H1 (cell line): ENCODE measurements around the gene CEP83.
"Not testable (repeated sequence)": the region's sequence is repeated elsewhere in the genome, so short reads cannot be mapped to it uniquely, and the experiment has no call there.

Source experiments
- CTCF ChIP-seq, 3 experiments: IDR thresholded peaks; 1 replicate in 2 of 3; 2 replicates in 1 of 3; pipeline versions ENCODE4 v1.5.1 to v1.6.1; 2011; ENCODE audit warnings: low read length in 3 of 3, mild to moderate bottlenecking in 3 of 3, inconsistent platforms in 2 of 3, low read depth in 1 of 3, moderate library complexity in 1 of 3; ENCODE audit not compliant: insufficient read depth in 1 of 3; ENCODE audit errors: control extremely low read depth in 1 of 3
- FOSL1 ChIP-seq: IDR thresholded peaks from 2 replicates; pipeline ENCODE4 v1.6.1; 2011; ENCODE audit warnings: mild to moderate bottlenecking, low read depth, low read length, moderate library complexity; ENCODE audit not compliant: insufficient read depth
- SP1 ChIP-seq: IDR thresholded peaks from 2 replicates; pipeline ENCODE4 v1.6.1; 2011; ENCODE audit warnings: low read depth, low read length
- SP2 ChIP-seq: IDR thresholded peaks from 2 replicates; pipeline ENCODE4 v1.6.1; 2012; ENCODE audit warnings: mild to moderate bottlenecking, low read length, inconsistent platforms

DNA sequence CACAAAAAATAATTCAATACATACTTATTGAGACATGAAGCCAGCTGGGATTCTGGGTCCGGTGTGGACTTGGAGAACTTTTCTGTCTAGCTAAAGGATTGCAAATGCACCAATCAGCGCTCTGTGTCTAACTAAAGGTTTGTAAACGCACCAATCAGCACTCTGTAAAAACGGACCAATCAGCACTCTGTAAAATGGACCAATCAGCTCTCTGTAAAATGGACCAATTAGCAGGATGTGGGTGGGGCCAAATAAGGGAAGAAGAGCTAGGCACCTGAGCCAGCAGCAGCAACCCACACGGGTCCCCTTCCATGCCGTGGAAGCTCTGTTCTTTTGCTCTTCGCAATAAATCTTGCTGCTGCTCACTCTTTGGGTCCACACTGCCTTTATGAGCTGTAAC, 5.3 kb downstream of the CEP83 start:
- not testable (repeated sequence) for TF ChIP-seq FOSL1; CTCF (IDR thresholded peaks at IDR 0.05; ENCODE audit: control extremely low read depth in 1 of 3, insufficient read depth in 1 of 3, low read depth in 1 of 3, low read length in 3 of 3); SP2; SP1
